HG02943 (cell line): Measurements from ENCODE around the gene HIGD1A.

Experiments used
- ATAC-seq: cut with Tn5 transposase; IDR thresholded peaks from one replicate; pipeline ENCODE4 v1.9.1; 2021; ENCODE audit warnings: mild to moderate bottlenecking, low read depth, moderate library complexity; ENCODE audit not compliant: unreplicated experiment

HIGD1A gene

GRCh38 chr3:42801784-42802183 lies 2.5 kb downstream of the HIGD1A start:
- ATAC-seq: no peak

GRCh38 chr3:42801048-42801620 lies 3.2 kb downstream of the HIGD1A start:
- no peak for ATAC-seq

GRCh38 chr3:42800251-42800650 lies 4.0 kb downstream of the HIGD1A start:
- ATAC-seq: no peak

GRCh38 chr3:42799376-42799775 lies 4.9 kb downstream of the HIGD1A start:
- ATAC-seq: no peak

- ATAC-seq: no peak
These were observed 7.9 kb downstream of the HIGD1A start for GRCh38 chr3:42796332-42796885.

GRCh38 chr3:42795621-42796181 lies 8.6 kb downstream of the HIGD1A start:
- ATAC-seq: no peak

- no peak for ATAC-seq
These were observed 13.5 kb downstream of the HIGD1A start for GRCh38 chr3:42790714-42791229.

- ATAC-seq: no peak
These were observed 17.7 kb downstream of the HIGD1A start for GRCh38 chr3:42786631-42787030.

GRCh38 chr3:42786212-42786611 lies 18.1 kb downstream of the HIGD1A start:
- no peak for ATAC-seq

GRCh38 chr3:42780892-42781700 lies 23.2 kb downstream of the HIGD1A start:
- no peak for ATAC-seq

GRCh38 chr3:42780398-42780797 lies 23.9 kb downstream of the HIGD1A start:
- no peak for ATAC-seq

GRCh38 chr3:42778644-42779043 lies 25.6 kb downstream of the HIGD1A start:
- no peak for ATAC-seq

- peak; percentile 2 for ATAC-seq
These were observed 30.9 kb downstream of the HIGD1A start for GRCh38 chr3:42773409-42773751.

- peak; percentile 98 for ATAC-seq
These were observed 31.5 kb downstream of the HIGD1A start, which contains the start of gene CCDC13 for GRCh38 chr3:42772670-42773408. TSS of gene CCDC13 (minus strand) at chr3:42773253. CDS start at chr3:42758345, 14,908 bp downstream.

GRCh38 chr3:42771271-42771670 lies 33.0 kb downstream of the HIGD1A start:
- ATAC-seq: no peak

GRCh38 chr3:42769477-42770131 lies 34.7 kb downstream of the HIGD1A start:
- no peak for ATAC-seq

GRCh38 chr3:42764561-42765295 lies 39.6 kb downstream of the HIGD1A start:
- ATAC-seq: no peak

GRCh38 chr3:42764115-42764514 lies 40.2 kb downstream of the HIGD1A start:
- ATAC-seq: no peak

GRCh38 chr3:42763021-42763420 lies 41.3 kb downstream of the HIGD1A start:
- ATAC-seq: no peak
